HL-60 (cell line): ENCODE data around the gene PADI4.

ENCODE experiments used
- DNase-seq, 2 experiments: peaks; one replicate each; pipeline ENCODE4 v3.0.0-alpha.2; 2010 to 2020; ENCODE audit warnings: low read depth in 1 of 2, low spot score in 1 of 2
- H3K27ac ChIP-seq: fragments of 250-450 bp; sonication (Bioruptor Pico); replicated peaks from 2 replicates; pipeline ENCODE4 v1.5.1; 2020; ENCODE audit warnings: mild to moderate bottlenecking, moderate library complexity
- H3K27me3 ChIP-seq: fragments of 250-450 bp; sonication (Bioruptor Pico); 2 replicates; pipeline ENCODE4 v1.5.1; 2021; ENCODE audit warnings: mild to moderate bottlenecking, moderate library complexity; ENCODE audit not compliant: insufficient read depth, poor library complexity, severe bottlenecking
- H3K4me3 ChIP-seq: replicated peaks from 2 replicates; pipeline ENCODE4 v1.5.1; 2011; ENCODE audit warnings: mild to moderate bottlenecking, control low read depth, low read length; ENCODE audit not compliant: insufficient read depth
- GABPA ChIP-seq: IDR thresholded peaks from 2 replicates; pipeline ENCODE4 v1.6.1; 2012; ENCODE audit warnings: low read depth
- POLR2AphosphoS5 ChIP-seq: IDR thresholded peaks from 2 replicates; pipeline ENCODE4 v1.6.1; 2012; ENCODE audit warnings: low read depth
- SPI1 ChIP-seq: IDR thresholded peaks from 2 replicates; pipeline ENCODE4 v1.6.1; 2012; ENCODE audit warnings: low read depth, mild to moderate bottlenecking, borderline replicate concordance
- TF ChIP-seq, protein P1 (sequence below): IDR thresholded peaks from one replicate; pipeline ENCODE4 v1.5.1; 2011; ENCODE audit warnings: low read length, control low read depth, inconsistent platforms; ENCODE audit not compliant: insufficient read depth
- TF ChIP-seq, protein P2 (sequence below): IDR thresholded peaks from 2 replicates; pipeline ENCODE4 v1.6.1; 2012; ENCODE audit warnings: low read depth; ENCODE audit not compliant: insufficient replicate concordance

The PADI4 gene

DNA sequence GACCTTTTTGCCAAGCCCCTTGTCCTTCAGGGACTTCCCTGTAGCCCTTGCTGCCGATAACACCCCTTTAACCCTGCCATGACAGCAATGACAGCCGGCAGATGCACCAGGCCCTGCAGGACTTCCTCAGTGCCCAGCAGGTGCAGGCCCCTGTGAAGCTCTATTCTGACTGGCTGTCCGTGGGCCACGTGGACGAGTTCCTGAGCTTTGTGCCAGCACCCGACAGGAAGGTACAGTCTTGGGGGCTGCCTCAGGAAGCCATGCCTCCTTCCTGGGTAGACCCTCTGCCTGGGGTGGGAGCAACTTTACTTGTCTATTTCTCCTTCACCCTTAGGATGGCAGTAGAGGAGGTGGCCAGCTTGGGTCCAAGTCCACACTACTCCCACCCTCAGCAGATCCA, 47.9 kb downstream of the PADI4 start:
- Histone ChIP-seq H3K27ac (no peak overlapping the region), H3K4me3 (no peak overlapping the region), H3K27me3 (no peaks in the 10 kb centered on the region)
- DNase-seq: no peak
- no peak for TF ChIP-seq GABPA

DNA sequence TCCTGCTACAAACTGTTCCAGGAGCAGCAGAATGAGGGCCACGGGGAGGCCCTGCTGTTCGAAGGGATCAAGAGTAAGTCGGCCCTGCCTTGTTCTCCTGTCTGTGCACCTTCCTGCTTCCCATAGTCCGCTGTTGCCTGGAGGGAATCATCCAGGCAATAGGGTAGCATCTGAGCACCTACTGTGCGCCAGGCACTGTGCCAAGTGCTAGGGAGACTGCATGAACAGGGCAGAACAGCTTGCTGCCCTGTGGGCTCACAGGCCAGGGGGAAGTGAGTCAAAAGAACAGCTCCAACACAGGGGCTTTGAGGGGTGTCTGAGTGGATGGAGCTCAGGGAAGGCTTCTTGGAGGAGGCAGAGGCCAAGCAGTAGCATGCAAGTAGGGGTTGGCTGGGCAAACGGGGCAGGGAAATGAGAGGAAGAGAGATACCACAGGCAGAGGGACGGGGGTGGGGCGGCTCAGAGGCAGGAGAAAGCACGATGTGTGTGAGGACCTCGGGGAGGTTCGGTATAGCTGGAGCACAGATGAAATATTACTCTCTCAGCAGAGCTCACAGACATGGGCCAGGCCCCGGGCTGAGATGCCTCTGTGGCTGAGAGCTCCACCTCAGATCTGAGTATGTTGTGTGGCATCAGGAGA, 48.5 kb downstream of the PADI4 start:
- no peak overlapping the region for H3K27ac ChIP-seq
- H3K4me3 ChIP-seq: no peak overlapping the region
- DNase-seq: no peak
- TF ChIP-seq GABPA: no peak
- TF ChIP-seq POLR2AphosphoS5: no peak
- TF ChIP-seq, protein P1, sequence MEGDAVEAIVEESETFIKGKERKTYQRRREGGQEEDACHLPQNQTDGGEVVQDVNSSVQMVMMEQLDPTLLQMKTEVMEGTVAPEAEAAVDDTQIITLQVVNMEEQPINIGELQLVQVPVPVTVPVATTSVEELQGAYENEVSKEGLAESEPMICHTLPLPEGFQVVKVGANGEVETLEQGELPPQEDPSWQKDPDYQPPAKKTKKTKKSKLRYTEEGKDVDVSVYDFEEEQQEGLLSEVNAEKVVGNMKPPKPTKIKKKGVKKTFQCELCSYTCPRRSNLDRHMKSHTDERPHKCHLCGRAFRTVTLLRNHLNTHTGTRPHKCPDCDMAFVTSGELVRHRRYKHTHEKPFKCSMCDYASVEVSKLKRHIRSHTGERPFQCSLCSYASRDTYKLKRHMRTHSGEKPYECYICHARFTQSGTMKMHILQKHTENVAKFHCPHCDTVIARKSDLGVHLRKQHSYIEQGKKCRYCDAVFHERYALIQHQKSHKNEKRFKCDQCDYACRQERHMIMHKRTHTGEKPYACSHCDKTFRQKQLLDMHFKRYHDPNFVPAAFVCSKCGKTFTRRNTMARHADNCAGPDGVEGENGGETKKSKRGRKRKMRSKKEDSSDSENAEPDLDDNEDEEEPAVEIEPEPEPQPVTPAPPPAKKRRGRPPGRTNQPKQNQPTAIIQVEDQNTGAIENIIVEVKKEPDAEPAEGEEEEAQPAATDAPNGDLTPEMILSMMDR: no peak
- no peak for TF ChIP-seq SPI1
- TF ChIP-seq, protein P2, sequence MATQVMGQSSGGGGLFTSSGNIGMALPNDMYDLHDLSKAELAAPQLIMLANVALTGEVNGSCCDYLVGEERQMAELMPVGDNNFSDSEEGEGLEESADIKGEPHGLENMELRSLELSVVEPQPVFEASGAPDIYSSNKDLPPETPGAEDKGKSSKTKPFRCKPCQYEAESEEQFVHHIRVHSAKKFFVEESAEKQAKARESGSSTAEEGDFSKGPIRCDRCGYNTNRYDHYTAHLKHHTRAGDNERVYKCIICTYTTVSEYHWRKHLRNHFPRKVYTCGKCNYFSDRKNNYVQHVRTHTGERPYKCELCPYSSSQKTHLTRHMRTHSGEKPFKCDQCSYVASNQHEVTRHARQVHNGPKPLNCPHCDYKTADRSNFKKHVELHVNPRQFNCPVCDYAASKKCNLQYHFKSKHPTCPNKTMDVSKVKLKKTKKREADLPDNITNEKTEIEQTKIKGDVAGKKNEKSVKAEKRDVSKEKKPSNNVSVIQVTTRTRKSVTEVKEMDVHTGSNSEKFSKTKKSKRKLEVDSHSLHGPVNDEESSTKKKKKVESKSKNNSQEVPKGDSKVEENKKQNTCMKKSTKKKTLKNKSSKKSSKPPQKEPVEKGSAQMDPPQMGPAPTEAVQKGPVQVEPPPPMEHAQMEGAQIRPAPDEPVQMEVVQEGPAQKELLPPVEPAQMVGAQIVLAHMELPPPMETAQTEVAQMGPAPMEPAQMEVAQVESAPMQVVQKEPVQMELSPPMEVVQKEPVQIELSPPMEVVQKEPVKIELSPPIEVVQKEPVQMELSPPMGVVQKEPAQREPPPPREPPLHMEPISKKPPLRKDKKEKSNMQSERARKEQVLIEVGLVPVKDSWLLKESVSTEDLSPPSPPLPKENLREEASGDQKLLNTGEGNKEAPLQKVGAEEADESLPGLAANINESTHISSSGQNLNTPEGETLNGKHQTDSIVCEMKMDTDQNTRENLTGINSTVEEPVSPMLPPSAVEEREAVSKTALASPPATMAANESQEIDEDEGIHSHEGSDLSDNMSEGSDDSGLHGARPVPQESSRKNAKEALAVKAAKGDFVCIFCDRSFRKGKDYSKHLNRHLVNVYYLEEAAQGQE: no peak
- H3K27me3 ChIP-seq: no peaks in the 10 kb centered on the region

DNA sequence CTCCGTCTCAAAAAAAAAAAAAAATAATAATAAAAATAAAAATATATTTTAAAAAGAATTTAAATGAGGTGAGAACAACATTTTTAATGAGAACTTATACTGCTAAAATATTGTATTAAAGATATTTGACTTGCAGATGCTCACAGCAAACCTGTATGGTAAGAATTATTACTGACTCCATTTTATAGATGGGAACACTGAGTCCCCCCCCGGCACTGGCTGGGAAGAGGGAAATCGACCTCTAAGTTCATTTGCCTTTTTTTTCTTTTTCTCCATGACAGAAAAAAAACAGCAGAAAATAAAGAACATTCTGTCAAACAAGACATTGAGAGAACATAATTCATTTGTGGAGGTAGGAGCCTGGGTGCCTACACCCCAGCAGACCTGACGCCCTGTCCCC, 50.6 kb downstream of the PADI4 start:
- no peak for DNase-seq
- Histone ChIP-seq H3K27ac (no peak overlapping the region), H3K27me3 (no peaks in the 10 kb centered on the region), H3K4me3 (no peak overlapping the region)
- TF ChIP-seq SPI1: no peak
- TF ChIP-seq, protein P2: no peak
- no peak for TF ChIP-seq GABPA
- TF ChIP-seq, protein P1: no peak
- TF ChIP-seq POLR2AphosphoS5: no peak

DNA sequence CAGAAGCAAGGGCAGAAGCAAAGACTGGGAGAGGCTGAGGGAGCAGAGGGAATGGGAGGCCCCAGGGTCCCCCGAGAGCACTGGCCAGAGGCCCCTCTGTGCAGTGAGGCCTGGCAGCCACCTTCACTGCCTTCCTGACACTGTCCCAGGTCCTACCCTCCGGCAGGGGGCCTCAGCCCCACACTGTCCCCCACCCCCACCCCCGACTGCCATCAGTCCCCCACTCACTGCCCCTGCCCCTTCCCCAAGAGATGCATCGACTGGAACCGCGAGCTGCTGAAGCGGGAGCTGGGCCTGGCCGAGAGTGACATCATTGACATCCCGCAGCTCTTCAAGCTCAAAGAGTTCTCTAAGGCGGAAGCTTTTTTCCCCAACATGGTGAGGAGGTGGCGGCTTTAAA, 51.0 kb downstream of the PADI4 start:
- TF ChIP-seq, protein P2: no peak
- TF ChIP-seq GABPA (no peak), POLR2AphosphoS5 (no peak), SPI1 (no peak)
- TF ChIP-seq, protein P1: no peak
- Histone ChIP-seq H3K27ac (no peak overlapping the region), H3K27me3 (no peaks in the 10 kb centered on the region), H3K4me3 (no peak overlapping the region)
- no peak for DNase-seq
